Upper lobe of left lung (tissue), 4 donors: Measurements from ENCODE around the gene ULK4.

Experiments used
- POLR2A ChIP-seq, 4 donors: fragments of 450-650 bp; IDR thresholded peaks; one replicate each; pipeline ENCODE4 v1.5.1; 2016 to 2017; ENCODE audit warnings: antibody characterized with exemption in 4 of 4, mild to moderate bottlenecking in 2 of 4
- TF ChIP-seq, protein P1 (sequence below), 6 experiments: fragments of 450-650 bp in 4 of 6; fragments of 200-600 bp in 2 of 6; sonication (generic) in 2 of 6; IDR thresholded peaks; one replicate each; pipeline ENCODE4 v1.5.1; 2016 to 2019; ENCODE audit warnings: antibody characterized with exemption in 6 of 6

DNA sequence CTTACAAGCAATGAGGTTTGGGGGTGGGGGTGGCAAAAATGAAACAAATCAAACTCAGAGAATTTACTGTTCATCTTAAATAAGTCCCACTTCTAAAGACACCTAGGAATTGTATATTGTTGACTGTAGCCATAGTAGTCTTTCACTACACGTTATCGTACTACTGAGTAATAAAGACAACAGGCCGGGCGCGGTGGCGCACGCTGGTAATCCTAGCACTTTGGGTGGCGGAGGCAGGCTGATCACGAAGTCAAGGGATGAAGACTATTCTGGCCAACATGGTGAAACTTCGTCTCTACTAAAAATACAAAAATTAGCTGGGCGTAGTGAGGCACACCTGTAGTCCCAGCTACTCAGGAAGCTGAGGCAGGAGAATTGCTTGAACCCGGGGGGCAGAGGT, 531.0 kb downstream of the ULK4 start:
- TF ChIP-seq, protein P1, sequence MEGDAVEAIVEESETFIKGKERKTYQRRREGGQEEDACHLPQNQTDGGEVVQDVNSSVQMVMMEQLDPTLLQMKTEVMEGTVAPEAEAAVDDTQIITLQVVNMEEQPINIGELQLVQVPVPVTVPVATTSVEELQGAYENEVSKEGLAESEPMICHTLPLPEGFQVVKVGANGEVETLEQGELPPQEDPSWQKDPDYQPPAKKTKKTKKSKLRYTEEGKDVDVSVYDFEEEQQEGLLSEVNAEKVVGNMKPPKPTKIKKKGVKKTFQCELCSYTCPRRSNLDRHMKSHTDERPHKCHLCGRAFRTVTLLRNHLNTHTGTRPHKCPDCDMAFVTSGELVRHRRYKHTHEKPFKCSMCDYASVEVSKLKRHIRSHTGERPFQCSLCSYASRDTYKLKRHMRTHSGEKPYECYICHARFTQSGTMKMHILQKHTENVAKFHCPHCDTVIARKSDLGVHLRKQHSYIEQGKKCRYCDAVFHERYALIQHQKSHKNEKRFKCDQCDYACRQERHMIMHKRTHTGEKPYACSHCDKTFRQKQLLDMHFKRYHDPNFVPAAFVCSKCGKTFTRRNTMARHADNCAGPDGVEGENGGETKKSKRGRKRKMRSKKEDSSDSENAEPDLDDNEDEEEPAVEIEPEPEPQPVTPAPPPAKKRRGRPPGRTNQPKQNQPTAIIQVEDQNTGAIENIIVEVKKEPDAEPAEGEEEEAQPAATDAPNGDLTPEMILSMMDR (IDR thresholded peaks at IDR 0.05): no peak
- TF ChIP-seq POLR2A (IDR thresholded peaks at IDR 0.05): no peak
